Measurements from ENCODE around the gene AKR1C3. TPM values are rescaled to one million over a fixed set of nuclear protein-coding genes. Genes with fewer than 3 reads are reported as not detected.

Gene AKR1C3
- total RNA-seq, 1 experiment from 2014 or later, result 24.0 TPM

GRCh38 chr10:5123886-5124285, 29.7 kb downstream of the AKR1C3 start:
- CTCF ChIA-PET, result no interaction called here
- BruUV-seq (replicated peaks), result no TSS peak

GRCh38 chr10:5125315-5126044, 31.3 kb downstream of the AKR1C3 start:
- Histone ChIP-seq H2AFZ (ENCODE audit: low read length) (no peak overlapping the region), H4K20me1 (ENCODE audit: low read length) (no peaks in the 10 kb centered on the region), H3K79me2 (ENCODE audit: low read length) (no peaks in the 10 kb centered on the region), H3K27ac (ENCODE audit: low read length) (no peak overlapping the region), H3K9me2 (replicated peaks; ENCODE audit: low read length) (no peaks in the 10 kb centered on the region), H3K36me3 (ENCODE audit: low read depth, low read length) (no peaks in the 10 kb centered on the region), H3K9ac (ENCODE audit: low read length) (no peak overlapping the region), H3F3A (ENCODE audit: low read length, unreplicated experiment) (no peaks in the 10 kb centered on the region), H3K4me3 (ENCODE audit: low read length) (no peak overlapping the region), H3K27me3 (ENCODE audit: low read length) (no peaks in the 10 kb centered on the region), H3K4me1 (ENCODE audit: insufficient read depth, low read length) (no peaks in the 10 kb centered on the region), H3K9me3 (ENCODE audit: low read length) (no peaks in the 10 kb centered on the region), H3K4me2 (ENCODE audit: low read length) (no peak overlapping the region)
- intact Hi-C loops (cut with micrococcal nuclease), result no loop called here
- TF ChIP-seq CTCF (conservative IDR thresholded peaks at IDR 0.05; ENCODE audit: low read depth, low read length), result no peak
- no peak for TF ChIP-seq EZH2 (IDR thresholded peaks at IDR 0.05; ENCODE audit: low read length, unreplicated experiment)
- no peak for TF ChIP-seq EZH2phosphoT487 (IDR thresholded peaks at IDR 0.05; ENCODE audit: borderline replicate concordance, low read length)
- POLR2A ChIA-PET (ENCODE audit: unreplicated experiment), result no interaction called here
- DNase-seq, result no peak
- no peak for ATAC-seq
- no TSS peak for BruUV-seq (replicated peaks)
- CTCF ChIA-PET, result no interaction called here

More at GRCh38 chr10:5123886-5124285, 29.7 kb downstream of the AKR1C3 start:
- Histone ChIP-seq H3K79me2 (ENCODE audit: low read length) (no peaks in the 10 kb centered on the region), H3K4me3 (ENCODE audit: low read length) (no peak overlapping the region), H3K27me3 (ENCODE audit: low read length) (no peaks in the 10 kb centered on the region), H3K4me1 (ENCODE audit: insufficient read depth, low read length) (no peaks in the 10 kb centered on the region), H3F3A (ENCODE audit: low read length, unreplicated experiment) (no peaks in the 10 kb centered on the region), H3K9me2 (replicated peaks; ENCODE audit: low read length) (no peaks in the 10 kb centered on the region), H3K36me3 (ENCODE audit: low read depth, low read length) (no peaks in the 10 kb centered on the region), H2AFZ (ENCODE audit: low read length) (no peak overlapping the region), H3K9ac (ENCODE audit: low read length) (no peak overlapping the region), H3K4me2 (ENCODE audit: low read length) (no peak overlapping the region), H3K27ac (ENCODE audit: low read length) (no peak overlapping the region), H4K20me1 (ENCODE audit: low read length) (no peaks in the 10 kb centered on the region), H3K9me3 (ENCODE audit: low read length) (no peaks in the 10 kb centered on the region)
- TF ChIP-seq EZH2phosphoT487 (IDR thresholded peaks at IDR 0.05; ENCODE audit: borderline replicate concordance, low read length), result no peak
- TF ChIP-seq CTCF (conservative IDR thresholded peaks at IDR 0.05; ENCODE audit: low read depth, low read length), result no peak
- no peak for TF ChIP-seq EZH2 (IDR thresholded peaks at IDR 0.05; ENCODE audit: low read length, unreplicated experiment)
- DNase-seq (no peak), ATAC-seq (no peak)
- POLR2A ChIA-PET (ENCODE audit: unreplicated experiment), result no interaction called here
- intact Hi-C loops (cut with micrococcal nuclease), result no loop called here

- ChIA-PET POLR2A (ENCODE audit: unreplicated experiment) (no interaction called here), CTCF (no interaction called here)
- Histone ChIP-seq H3K27ac (ENCODE audit: low read length) (no peak overlapping the region), H3K9ac (ENCODE audit: low read length) (no peak overlapping the region), H2AFZ (ENCODE audit: low read length) (no peak overlapping the region), H3K36me3 (ENCODE audit: low read depth, low read length) (no peaks in the 10 kb centered on the region), H3K9me3 (ENCODE audit: low read length) (no peaks in the 10 kb centered on the region), H3F3A (ENCODE audit: low read length, unreplicated experiment) (no peaks in the 10 kb centered on the region), H3K4me3 (ENCODE audit: low read length) (no peak overlapping the region), H3K79me2 (ENCODE audit: low read length) (no peaks in the 10 kb centered on the region), H4K20me1 (ENCODE audit: low read length) (no peaks in the 10 kb centered on the region), H3K27me3 (ENCODE audit: low read length) (no peaks in the 10 kb centered on the region), H3K4me2 (ENCODE audit: low read length) (no peak overlapping the region), H3K4me1 (ENCODE audit: insufficient read depth, low read length) (no peaks in the 10 kb centered on the region), H3K9me2 (replicated peaks; ENCODE audit: low read length) (no peaks in the 10 kb centered on the region)
- DNase-seq (no peak), ATAC-seq (no peak)
- no TSS peak for BruUV-seq (replicated peaks)
- TF ChIP-seq EZH2 (IDR thresholded peaks at IDR 0.05; ENCODE audit: low read length, unreplicated experiment) (no peak), EZH2phosphoT487 (IDR thresholded peaks at IDR 0.05; ENCODE audit: borderline replicate concordance, low read length) (no peak), CTCF (conservative IDR thresholded peaks at IDR 0.05; ENCODE audit: low read depth, low read length) (no peak)
- intact Hi-C loops (cut with micrococcal nuclease), result no loop called here
These were observed 41.4 kb downstream of the AKR1C3 start for GRCh38 chr10:5135581-5135980.
